HG02938 (cell line): ENCODE data around the gene C1orf116.

Experiments used
- ATAC-seq: cut with Tn5 transposase; IDR thresholded peaks from one replicate; pipeline ENCODE4 v1.9.1; 2021; ENCODE audit warnings: mild to moderate bottlenecking, moderate library complexity; ENCODE audit not compliant: unreplicated experiment

C1orf116 gene

GRCh38 chr1:207020709-207021107, 11.8 kb downstream of the C1orf116 start:
- ATAC-seq = no peak

GRCh38 chr1:207020065-207020708, 12.4 kb downstream of the C1orf116 start:
- no peak for ATAC-seq

- no peak for ATAC-seq
These were observed 12.9 kb downstream of the C1orf116 start for GRCh38 chr1:207019661-207020060.

DNA sequence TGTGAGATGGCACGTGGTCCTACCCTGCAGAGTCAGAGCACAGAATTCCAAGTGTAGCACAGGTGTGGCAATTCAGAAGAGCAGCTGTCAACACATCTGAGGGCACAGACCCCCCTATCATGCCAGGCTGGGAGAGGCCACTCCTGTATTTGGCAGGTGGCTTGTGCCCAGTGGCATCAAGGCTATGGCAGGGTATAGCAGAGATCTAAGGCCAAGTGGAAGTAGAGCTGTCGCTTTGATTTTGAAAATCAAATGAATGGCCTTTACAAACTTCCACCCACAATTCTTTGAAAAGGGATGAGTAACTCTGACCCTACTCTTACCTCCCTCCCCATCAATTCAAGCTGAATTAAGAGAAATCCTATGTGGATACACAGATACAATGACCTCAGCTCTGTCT, 13.4 kb downstream of the C1orf116 start:
- no peak for ATAC-seq

GRCh38 chr1:207018707-207019106, 13.8 kb downstream of the C1orf116 start:
- no peak for ATAC-seq

GRCh38 chr1:207017615-207018559, 14.7 kb downstream of the C1orf116 start:
- ATAC-seq = no peak

GRCh38 chr1:207015791-207016190, 16.8 kb downstream of the C1orf116 start:
- no peak for ATAC-seq

- ATAC-seq = no peak
These were observed 17.8 kb downstream of the C1orf116 start for GRCh38 chr1:207014728-207015127.

- no peak for ATAC-seq
These were observed 19.1 kb downstream of the C1orf116 start for GRCh38 chr1:207013321-207014085.

DNA sequence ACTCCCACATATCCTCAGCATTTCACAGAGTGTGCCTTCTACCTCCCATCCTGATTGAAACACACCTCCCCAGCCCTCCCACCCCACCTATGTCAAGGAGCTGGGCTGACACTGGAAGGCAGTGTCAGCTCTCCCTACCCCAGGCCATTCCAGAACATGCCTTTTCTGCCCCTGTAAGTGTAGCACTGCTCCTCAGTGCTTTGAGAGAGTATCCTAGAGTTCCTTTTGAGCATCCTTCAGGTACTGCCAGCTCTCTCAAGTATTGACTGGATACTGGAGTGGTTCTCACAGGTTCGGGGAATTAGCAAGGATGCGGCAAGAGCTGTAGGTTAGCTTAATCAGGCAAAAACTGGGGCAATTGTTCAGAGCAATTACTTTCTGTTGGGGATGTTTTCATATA, 21.8 kb downstream of the C1orf116 start:
- ATAC-seq = no peak

GRCh38 chr1:207009945-207010344, 22.6 kb downstream of the C1orf116 start:
- ATAC-seq = no peak

- ATAC-seq = no peak
These were observed 23.2 kb downstream of the C1orf116 start for GRCh38 chr1:207009182-207009850.

DNA sequence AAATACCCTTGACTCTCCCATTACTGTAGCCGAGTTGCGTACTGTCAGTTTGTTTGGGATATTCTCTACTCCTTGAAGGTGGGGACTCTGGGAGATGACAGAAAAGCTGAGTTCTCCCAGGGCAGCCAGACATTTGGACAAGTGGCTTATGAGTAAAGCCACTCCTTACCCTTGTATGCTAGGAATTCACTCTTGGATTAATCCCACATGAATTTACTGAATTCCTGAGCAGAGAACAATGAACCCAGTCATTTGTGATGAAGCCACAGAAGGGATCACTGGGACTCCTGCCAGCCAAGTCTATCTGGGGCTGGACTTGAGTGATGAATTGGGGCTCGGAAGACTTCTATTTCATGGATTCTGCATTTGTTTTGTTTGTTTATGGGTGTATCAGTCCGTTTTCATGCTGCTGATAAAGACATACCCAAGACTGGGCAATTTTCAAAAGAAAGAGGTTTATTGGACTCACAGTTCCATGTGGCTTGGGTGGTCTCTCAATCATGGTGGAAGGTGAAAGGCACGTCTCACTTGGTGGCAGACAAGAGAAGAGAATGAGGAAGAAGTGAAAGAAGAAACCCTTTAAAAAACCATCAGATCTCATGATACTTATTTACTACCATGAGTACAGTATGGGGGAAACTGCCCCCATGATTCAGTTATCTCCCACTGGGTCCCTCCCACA, 25.1 kb downstream of the C1orf116 start:
- no peak for ATAC-seq

GRCh38 chr1:207006914-207007313, 25.6 kb downstream of the C1orf116 start:
- no peak for ATAC-seq

- ATAC-seq = no peak
These were observed 26.5 kb downstream of the C1orf116 start for GRCh38 chr1:207006083-207006482.

GRCh38 chr1:207004931-207005830, 27.4 kb downstream of the C1orf116 start:
- ATAC-seq = no peak

DNA sequence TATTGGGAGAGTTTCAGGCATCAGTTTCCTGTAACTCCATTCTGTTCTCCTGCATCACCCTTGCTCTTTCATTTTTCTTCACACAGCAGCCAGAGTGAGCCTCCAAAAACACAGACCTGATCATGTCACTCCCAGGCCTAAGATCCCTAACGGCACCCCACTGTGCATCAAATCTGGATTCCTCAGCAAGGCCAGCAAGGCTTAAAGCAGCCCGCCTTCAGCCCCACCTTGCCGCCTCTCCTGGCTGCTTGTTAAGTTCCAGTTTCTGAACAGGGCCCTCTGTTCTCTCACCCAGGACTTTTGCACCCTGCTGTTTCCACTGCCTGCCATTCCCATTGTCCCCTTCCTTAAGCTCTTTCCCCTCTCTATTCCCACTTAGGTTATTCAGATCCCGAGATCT, 29.3 kb downstream of the C1orf116 start:
- ATAC-seq = no peak

GRCh38 chr1:207002724-207003146, 29.8 kb downstream of the C1orf116 start:
- no peak for ATAC-seq
